ENCODE measurements around the gene BLM.
A peak's percentile ranks its signal among the peaks of the same experiment; 100 is the strongest.

BLM gene

GRCh38 chr15:90780916-90781315, 63.8 kb downstream of the BLM start:
- TF ChIP-seq, protein P1, sequence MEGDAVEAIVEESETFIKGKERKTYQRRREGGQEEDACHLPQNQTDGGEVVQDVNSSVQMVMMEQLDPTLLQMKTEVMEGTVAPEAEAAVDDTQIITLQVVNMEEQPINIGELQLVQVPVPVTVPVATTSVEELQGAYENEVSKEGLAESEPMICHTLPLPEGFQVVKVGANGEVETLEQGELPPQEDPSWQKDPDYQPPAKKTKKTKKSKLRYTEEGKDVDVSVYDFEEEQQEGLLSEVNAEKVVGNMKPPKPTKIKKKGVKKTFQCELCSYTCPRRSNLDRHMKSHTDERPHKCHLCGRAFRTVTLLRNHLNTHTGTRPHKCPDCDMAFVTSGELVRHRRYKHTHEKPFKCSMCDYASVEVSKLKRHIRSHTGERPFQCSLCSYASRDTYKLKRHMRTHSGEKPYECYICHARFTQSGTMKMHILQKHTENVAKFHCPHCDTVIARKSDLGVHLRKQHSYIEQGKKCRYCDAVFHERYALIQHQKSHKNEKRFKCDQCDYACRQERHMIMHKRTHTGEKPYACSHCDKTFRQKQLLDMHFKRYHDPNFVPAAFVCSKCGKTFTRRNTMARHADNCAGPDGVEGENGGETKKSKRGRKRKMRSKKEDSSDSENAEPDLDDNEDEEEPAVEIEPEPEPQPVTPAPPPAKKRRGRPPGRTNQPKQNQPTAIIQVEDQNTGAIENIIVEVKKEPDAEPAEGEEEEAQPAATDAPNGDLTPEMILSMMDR (conservative IDR thresholded peaks at IDR 0.05; ENCODE audit: control insufficient read depth, insufficient read depth, low read depth, low read length) = no peak
- no peak for DNase-seq (ENCODE audit: low read depth)
- H3K4me3 ChIP-seq (ENCODE audit: control insufficient read depth, low read depth, low read length) = no peak overlapping the region

- H3K4me3 ChIP-seq (ENCODE audit: control insufficient read depth, low read depth, low read length) = no peak overlapping the region
- TF ChIP-seq, protein P1 (conservative IDR thresholded peaks at IDR 0.05; ENCODE audit: control insufficient read depth, insufficient read depth, low read depth, low read length) = no peak
- DNase-seq (ENCODE audit: low read depth) = no peak
Measured at GRCh38 chr15:90782442-90782841, 65.3 kb downstream of the BLM start.

DNA sequence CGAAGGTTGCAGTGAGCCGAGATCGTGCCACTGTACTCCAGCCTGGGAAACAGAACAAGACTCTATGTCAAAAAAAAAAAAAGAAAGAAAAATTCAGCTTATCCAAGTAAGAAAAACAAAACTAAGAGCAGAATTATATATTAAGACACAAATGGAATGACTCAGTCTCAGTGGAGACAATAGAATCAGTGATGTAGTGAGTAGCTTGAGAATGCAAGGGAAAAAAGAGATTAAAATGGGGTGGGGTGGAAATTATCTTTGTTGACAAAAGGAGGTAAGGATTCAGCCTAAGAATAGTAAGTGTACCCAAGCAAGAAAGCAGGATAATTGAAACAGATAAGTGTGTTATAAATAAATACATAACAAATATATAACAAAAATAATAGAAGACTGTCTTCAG, 70.7 kb downstream of the BLM start:
- no peak for DNase-seq (ENCODE audit: low read depth)
- TF ChIP-seq, protein P1 (conservative IDR thresholded peaks at IDR 0.05; ENCODE audit: control insufficient read depth, insufficient read depth, low read depth, low read length) = no peak
- no peak overlapping the region for H3K4me3 ChIP-seq (ENCODE audit: control insufficient read depth, low read depth, low read length)

DNA sequence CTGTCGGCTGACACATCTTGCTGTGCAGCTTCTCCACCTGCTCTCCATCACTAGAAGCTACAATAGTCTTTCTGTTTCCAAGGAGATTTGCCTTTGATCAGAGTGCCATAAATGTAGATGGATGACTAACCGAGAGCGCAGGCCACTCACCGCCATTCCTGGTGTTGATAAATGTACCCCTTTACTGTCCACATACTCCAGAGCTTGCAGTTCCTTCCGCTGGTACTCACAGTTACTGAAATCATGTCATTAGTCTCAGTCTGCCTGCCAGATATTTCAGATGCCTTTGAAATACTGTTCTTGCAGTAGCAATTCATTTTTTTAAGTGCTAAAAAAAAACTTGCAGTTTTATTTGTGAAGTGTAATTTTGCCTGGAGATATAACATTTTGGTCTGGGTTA, 72.3 kb downstream of the BLM start:
- no peak overlapping the region for H3K4me3 ChIP-seq (ENCODE audit: control insufficient read depth, low read depth, low read length)
- no peak for DNase-seq (ENCODE audit: low read depth)
- TF ChIP-seq, protein P1 (conservative IDR thresholded peaks at IDR 0.05; ENCODE audit: control insufficient read depth, insufficient read depth, low read depth, low read length) = no peak

DNA sequence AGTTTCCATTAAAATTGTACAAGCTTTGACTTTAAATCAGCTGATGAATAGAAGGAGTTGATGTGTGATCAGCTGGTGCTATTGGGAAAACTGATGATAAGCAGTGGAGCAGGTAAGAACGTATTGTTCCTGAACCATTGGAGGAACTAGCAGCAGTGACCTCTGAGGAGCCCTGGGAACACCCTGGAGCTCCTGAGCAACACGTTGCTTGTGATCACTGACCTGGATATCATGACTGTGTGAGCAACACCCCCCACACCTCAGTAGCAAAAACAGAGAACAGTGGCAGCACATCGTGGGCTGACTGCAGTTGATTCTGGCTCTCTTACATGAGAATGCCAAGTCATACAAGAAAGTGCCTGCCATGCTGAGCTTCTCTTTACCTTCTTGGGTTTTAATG, 72.9 kb downstream of the BLM start:
- DNase-seq (ENCODE audit: low read depth) = no peak
- no peak overlapping the region for H3K4me3 ChIP-seq (ENCODE audit: control insufficient read depth, low read depth, low read length)
- TF ChIP-seq, protein P1 (conservative IDR thresholded peaks at IDR 0.05; ENCODE audit: control insufficient read depth, insufficient read depth, low read depth, low read length) = no peak

GRCh38 chr15:90790561-90790960, 73.4 kb downstream of the BLM start:
- H3K4me3 ChIP-seq (ENCODE audit: control insufficient read depth, low read depth, low read length) = no peak overlapping the region
- TF ChIP-seq, protein P1 (conservative IDR thresholded peaks at IDR 0.05; ENCODE audit: control insufficient read depth, insufficient read depth, low read depth, low read length) = no peak
- DNase-seq (ENCODE audit: low read depth) = peak; percentile 32

DNA sequence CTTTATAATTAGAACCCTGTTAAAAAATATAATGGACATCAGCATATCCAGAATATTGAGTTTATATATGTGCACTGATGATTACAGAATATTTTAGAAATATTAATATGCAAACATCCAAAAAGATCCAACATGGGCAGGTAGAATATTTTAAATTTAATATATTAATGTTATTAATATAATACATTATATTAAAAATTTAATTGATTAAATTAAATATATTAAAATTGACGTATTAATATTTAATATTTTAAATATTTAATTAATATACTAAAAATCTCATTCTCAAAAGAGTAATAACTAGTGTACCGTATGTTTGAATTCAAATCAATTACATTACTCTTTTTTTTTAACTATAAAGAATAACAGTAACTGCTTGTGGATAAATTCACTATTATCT, 77.4 kb downstream of the BLM start:
- TF ChIP-seq, protein P1 (conservative IDR thresholded peaks at IDR 0.05; ENCODE audit: control insufficient read depth, insufficient read depth, low read depth, low read length) = no peak
- DNase-seq (ENCODE audit: low read depth) = no peak
- no peak overlapping the region for H3K4me3 ChIP-seq (ENCODE audit: control insufficient read depth, low read depth, low read length)
